Measurements from ENCODE around the gene GTF2F2. TPM values are rescaled to one million over a fixed set of nuclear protein-coding genes. Genes with fewer than 3 reads are reported as not detected.
"Not testable (repeated sequence)": the region's sequence is repeated elsewhere in the genome, so short reads cannot be mapped to it uniquely, and the experiment has no call there.

GTF2F2 gene
- polyA plus RNA-seq, 1 donor = 18.1 TPM

- no peak for DNase-seq
Observed at GRCh38 chr13:45180303-45180702, 60.0 kb downstream of the GTF2F2 start.

GRCh38 chr13:45180713-45181601 lies 60.6 kb downstream of the GTF2F2 start:
- no peak for DNase-seq

GRCh38 chr13:45184693-45185092 lies 64.4 kb downstream of the GTF2F2 start:
- DNase-seq = no peak

GRCh38 chr13:45185286-45185685 lies 65.0 kb downstream of the GTF2F2 start:
- no peak for DNase-seq

GRCh38 chr13:45189077-45189476 lies 68.8 kb downstream of the GTF2F2 start:
- DNase-seq = not testable (repeated sequence)

- DNase-seq = not testable (repeated sequence)
Observed at GRCh38 chr13:45189511-45189910, 69.2 kb downstream of the GTF2F2 start.

- no peak for DNase-seq
Observed at GRCh38 chr13:45191874-45192273, 71.6 kb downstream of the GTF2F2 start.

GRCh38 chr13:45194081-45194939 lies 74.0 kb downstream of the GTF2F2 start:
- peak; percentile 88 for DNase-seq

GRCh38 chr13:45195421-45195820 lies 75.1 kb downstream of the GTF2F2 start:
- DNase-seq = no peak

GRCh38 chr13:45196096-45196495 lies 75.8 kb downstream of the GTF2F2 start:
- DNase-seq = no peak

- no peak for DNase-seq
Observed at GRCh38 chr13:45196622-45197021, 76.3 kb downstream of the GTF2F2 start.

- DNase-seq = no peak
Observed at GRCh38 chr13:45198041-45198440, 77.7 kb downstream of the GTF2F2 start.

GRCh38 chr13:45198924-45199323 lies 78.6 kb downstream of the GTF2F2 start:
- no peak for DNase-seq

GRCh38 chr13:45199711-45200110 lies 79.4 kb downstream of the GTF2F2 start:
- DNase-seq = peak; percentile 42

GRCh38 chr13:45200701-45201232 lies 80.5 kb downstream of the GTF2F2 start, which contains the start of gene KCTD4:
Gene KCTD4 (minus strand): TSS chr13:45201045. CDS start chr13:45194567, 6,478 bp downstream.
- DNase-seq = no peak

GRCh38 chr13:45205124-45205523 lies 84.8 kb downstream of the GTF2F2 start:
- no peak for DNase-seq

- no peak for DNase-seq
Observed at GRCh38 chr13:45206340-45206739, 86.0 kb downstream of the GTF2F2 start.

GRCh38 chr13:45207319-45207718 lies 87.0 kb downstream of the GTF2F2 start:
- no peak for DNase-seq

GRCh38 chr13:45208132-45208531 lies 87.8 kb downstream of the GTF2F2 start:
- no peak for DNase-seq

- no peak for DNase-seq
Observed at GRCh38 chr13:45209229-45209628, 88.9 kb downstream of the GTF2F2 start.

- DNase-seq = no peak
Observed at GRCh38 chr13:45215392-45216077, 95.2 kb downstream of the GTF2F2 start.

- DNase-seq = no peak
Observed at GRCh38 chr13:45216193-45216592, 95.9 kb downstream of the GTF2F2 start.
